Activated CD8-positive, alpha-beta memory T cell treated with anti-CD3 and anti-CD28 coated beads for 1 hour (primary cell): ENCODE measurements around the gene PF4V1.

Experiments used
- DNase-seq, 2 donors: peaks; one replicate each; pipeline ENCODE4 v3.0.0-alpha.2; 2020; ENCODE audit warnings: low read depth in 1 of 2; ENCODE audit errors: extremely low read depth in 1 of 2

PF4V1 gene, protein sequence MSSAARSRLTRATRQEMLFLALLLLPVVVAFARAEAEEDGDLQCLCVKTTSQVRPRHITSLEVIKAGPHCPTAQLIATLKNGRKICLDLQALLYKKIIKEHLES

DNA sequence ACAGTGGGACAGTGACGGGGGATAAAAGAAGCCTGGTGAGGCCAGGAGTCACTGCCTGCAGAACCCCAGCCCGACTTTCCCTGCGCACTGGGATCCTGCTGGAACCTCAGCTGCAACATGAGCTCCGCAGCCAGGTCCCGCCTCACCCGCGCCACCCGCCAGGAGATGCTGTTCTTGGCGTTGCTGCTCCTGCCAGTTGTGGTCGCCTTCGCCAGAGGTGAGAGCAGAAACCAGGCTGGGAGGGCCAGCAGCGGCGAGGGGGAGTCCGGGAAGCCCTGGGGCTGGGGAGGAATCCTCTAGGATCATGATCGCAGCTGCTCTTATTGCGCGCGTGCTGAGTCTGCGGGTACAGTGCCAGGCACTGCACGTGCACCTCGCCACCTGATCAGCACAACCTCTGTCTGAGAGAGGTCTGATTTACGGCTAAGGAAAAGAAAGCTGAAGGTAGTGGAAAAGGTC, at the start of gene PF4V1:
Gene PF4V1 (plus strand): TSS at position 51 of the 459 bp plus-strand sequence. CDS start 67 bp downstream, at position 118.
- no peak for DNase-seq

DNA sequence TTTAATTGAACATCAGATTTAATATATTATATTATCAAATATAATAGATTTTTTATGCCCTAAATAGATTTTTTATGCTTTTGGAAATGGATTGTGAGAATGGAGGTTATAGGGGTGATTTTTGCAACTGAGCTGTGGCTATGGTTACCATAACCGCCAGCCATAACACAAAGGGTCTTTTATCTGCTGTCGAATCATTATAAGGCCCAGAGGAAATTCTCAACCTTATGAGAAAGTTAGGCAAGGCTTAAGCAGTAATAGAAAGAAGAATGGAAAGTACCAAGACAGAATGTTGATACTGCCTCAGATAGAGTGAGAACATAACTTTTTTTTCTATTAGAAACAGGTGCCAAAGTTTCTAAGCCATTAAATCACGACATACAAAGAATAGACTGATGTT, 42.9 kb upstream of the PF4V1 start:
- no peak for DNase-seq

GRCh38 chr4:73811841-73812240, 41.3 kb upstream of the PF4V1 start:
- DNase-seq: no peak

GRCh38 chr4:73814679-73815078, 38.4 kb upstream of the PF4V1 start:
- no peak for DNase-seq

- no peak for DNase-seq
Measured at GRCh38 chr4:73815145-73815544, 38.0 kb upstream of the PF4V1 start.

DNA sequence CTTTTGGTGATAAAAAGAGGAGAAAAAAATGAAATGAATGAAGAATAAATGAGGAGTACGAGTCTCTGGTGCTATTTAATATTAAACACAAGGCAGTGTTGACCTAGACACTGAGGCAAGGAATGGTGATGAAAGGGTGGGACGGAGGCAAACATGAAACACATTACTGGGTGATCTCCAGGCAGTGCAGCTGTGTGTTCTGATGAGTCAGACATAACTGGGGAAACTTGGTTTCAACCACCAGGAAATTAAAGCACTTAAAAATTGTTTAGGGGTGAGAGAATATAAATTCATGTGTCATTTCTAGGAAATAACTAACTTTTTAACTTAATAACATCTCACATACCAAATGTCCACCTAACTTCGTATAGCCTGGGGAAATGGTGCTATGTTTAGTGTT, 36.3 kb upstream of the PF4V1 start:
- no peak for DNase-seq

DNA sequence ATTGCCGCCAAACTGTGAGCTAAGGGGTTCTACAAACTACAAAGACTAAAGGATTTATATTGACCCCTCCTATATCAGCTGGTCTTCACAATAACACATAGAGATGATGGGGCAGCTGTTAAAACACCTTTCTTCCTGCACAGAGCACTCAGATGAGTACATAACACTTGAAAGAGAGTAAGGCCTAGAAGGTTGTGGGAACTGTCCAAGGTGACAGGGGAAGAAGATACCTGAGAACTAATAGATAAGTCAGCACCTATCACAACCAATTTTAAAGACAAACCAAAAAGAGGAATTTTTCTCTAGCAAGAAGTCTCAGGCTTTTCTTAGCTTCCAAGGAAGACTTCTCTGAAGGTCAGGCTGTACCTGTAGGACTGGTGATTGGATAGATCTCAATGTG, 35.8 kb upstream of the PF4V1 start:
- DNase-seq: no peak

GRCh38 chr4:73821325-73821724, 31.8 kb upstream of the PF4V1 start:
- DNase-seq: no peak

DNA sequence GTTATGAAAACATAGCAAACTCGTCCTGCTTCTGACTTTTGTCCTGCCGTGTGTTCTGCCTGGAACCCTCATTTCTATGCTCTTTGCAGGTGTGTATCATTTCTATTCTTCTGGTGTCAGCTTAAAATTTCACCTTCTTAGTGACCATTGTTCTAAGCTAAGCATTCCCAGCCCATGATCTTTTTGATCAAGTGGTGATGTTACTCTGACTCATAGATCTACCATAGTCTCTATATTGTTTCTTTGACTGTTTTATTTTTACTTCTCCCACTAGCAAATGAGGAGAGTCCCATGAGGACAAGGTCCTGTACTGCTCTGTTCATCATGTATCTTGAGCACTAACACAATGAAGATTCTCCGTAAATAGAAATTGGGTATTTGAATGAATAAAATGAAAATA, 30.7 kb upstream of the PF4V1 start:
- no peak for DNase-seq

DNA sequence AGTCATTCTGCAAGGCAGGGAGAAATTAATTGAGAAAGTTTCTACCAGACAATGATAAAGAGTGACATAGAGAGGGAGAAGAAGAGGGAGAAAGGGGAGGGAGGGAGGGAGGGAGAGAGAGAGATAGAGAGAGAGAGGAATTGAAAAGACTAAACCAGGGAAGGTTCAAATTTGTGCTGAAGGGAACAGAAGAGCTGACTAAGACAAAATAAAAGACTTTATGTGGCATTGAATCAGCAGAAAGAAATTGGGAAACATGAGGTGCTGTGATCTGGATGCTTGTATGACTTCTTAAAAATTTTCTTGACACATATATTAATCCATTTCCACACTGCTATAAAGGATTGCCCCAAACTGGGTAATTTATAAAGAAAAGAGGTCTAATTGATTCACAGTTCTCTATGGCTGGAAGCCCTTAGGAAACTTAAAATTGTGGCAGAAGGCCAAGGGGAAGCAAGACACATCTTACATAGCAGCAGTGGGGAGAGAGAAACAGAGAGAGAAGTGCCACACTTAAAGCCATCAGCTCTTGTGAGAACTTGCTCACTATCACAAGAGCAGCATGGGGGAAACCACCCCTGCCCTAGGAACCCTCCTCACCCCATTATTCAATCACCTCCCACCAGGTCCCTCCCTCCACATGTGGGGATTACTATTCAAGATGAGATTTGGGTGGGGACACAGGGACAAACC, 30.1 kb upstream of the PF4V1 start:
- no peak for DNase-seq

DNA sequence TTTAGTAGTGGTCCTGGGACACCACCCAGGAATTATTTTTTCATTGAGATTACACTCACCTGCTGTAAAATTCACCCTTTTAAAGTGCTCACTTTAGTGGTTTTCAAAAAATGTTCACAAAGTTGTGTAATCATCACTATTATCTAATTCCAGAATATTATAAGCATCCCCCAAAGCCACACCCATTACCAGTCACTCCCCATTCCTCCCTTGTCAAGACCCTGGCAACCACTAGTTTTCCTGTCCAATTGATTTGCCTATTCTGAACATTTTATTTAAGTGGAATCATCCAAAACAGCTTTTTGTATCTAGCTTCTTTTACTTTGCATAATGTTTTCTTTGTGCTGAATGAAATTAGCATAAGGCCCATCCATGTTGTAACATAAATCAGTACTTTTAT, 29.3 kb upstream of the PF4V1 start:
- no peak for DNase-seq

GRCh38 chr4:73828956-73829355, 24.1 kb upstream of the PF4V1 start:
- DNase-seq: no peak

DNA sequence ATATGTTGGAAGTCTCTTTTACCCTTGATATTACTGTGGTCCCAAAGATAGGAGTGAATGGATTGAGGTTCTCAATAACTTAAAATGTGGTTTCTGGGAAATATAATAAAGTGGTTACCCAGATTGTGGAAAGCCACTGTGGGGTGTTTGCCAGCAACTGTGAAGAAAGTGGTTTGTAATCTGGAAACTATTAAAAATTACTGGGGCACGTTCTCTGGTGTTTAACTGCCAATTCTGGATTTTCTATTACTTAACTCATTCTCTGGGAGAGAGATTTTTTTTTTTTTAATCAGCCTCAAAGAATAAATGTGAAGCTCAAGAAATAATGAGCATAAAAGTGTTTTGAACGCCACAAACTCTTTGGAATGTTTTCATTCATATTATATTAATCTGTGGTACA, 21.5 kb upstream of the PF4V1 start:
- no peak for DNase-seq

DNA sequence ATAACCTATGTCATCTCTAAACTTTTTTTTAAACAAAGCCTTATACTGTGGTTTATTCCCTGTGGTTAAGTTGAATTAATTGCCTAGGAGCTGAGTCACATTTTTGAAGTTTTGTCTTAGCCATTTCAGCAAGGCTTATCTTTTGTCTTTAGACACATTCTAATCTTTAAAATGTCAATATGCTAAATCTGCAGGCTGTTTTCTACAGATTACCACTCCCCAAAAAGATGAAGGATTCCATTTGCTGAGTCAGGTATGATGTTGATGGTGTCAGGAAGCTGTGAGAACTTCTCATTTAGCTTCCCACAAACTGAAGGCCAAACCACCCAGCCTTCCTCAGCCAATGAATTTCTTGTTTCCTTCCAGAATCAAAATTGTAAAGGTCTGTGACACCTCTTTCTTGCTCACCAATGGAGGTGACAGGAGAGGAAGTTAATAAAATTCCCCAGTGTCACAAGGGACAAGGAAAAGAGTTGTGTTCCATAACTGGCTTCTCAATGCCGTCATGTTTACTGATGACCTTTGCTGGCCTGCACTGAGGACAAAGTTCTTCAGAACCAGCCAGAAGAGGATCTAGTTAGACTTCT, 20.4 kb upstream of the PF4V1 start:
- no peak for DNase-seq

- DNase-seq: no peak
Measured at GRCh38 chr4:73836373-73837279, 16.5 kb upstream of the PF4V1 start, which contains the start of gene CXCL6. Gene CXCL6 (plus strand): TSS chr4:73836678. CDS start chr4:73836751, 73 bp downstream.

GRCh38 chr4:73839071-73839470, 14.0 kb upstream of the PF4V1 start:
- DNase-seq: no peak

GRCh38 chr4:73839715-73840114, 13.4 kb upstream of the PF4V1 start:
- DNase-seq: no peak

DNA sequence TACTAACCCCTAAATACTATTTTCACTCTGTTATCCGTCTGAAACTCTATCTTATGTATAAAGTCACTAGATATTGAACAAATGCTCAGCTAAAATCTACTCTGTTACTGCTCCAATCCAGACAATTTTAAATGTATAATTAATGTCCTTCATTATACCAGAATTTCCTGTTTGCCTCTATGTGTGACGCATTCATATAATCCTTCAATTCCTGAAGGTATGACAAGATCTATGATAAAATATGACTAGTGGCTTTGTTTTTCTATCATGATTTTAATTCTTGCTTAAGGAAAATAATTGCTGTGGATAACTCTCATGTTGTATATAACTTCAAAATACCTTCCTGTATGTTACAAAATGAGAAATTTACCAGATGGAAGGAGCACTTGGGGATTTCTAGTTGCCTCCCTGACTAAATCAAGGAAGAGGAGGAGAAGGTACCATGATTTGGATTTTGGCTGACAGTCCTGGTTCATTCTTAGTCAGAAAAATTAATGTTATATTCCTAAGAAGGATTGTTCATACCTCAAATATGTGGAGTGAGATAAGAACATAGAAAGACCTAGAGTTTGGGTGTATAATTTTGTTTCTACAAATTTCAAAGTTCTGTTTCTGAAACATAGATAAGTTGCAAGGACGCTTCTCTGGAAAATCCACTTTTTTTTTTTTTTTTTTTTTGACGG, 11.7 kb upstream of the PF4V1 start:
- no peak for DNase-seq

DNA sequence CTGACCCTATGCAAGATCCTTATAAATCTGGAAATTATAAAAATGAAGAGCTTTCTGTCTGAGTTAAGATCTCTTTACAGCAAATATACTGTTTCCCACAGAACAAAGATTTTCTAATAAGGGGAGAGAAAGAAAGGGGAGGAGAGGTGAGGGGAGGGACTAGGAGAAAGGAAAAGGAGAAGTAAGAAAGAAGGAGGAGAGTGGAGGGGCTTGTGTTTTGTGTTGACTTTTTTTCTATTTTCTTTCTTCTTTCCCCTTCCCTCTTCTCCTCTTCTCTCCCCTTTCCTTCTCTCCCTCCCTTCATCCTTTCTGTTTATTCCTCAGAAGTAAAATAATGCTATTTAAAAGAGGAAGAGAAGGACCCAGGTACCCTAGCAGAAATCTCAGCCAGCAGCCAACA, 10.4 kb upstream of the PF4V1 start:
- DNase-seq: no peak

DNA sequence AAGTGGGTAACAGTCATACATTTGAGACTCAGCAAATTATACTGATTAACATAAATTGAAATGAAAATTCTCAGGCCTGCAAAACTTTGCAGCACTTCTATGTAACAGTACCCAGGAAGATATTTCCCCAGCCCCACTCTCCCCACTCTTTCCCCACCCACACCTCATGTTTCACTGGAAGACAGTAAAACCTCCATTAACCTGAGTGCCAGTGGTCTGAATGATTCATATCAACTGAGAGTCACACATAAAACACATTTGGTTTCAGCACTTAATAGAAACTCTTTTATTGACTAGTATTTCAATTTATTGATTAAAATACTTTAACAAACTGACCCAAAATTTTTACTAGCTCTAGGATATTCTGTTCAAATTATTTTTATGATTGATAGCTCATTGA, 9.7 kb upstream of the PF4V1 start:
- DNase-seq: no peak

GRCh38 chr4:73844345-73844744, 8.8 kb upstream of the PF4V1 start:
- DNase-seq: no peak
